ENCODE measurements around the gene IQCE. TPM values are rescaled to one million over a fixed set of nuclear protein-coding genes. Genes with fewer than 3 reads are reported as not detected.

The IQCE gene
- total RNA-seq, 1 experiment from 2014 or later = 35.8 TPM

GRCh38 chr7:2541291-2542010 is 17.3 kb upstream of the IQCE start:
- intact Hi-C loops (cut with micrococcal nuclease; ENCODE audit: unreplicated experiment) = loop anchor here (10.0 kb wide), 1 partner anchor 1697 kb away; no protein-coding TSS in a partner anchor
- no peaks in the 10 kb centered on the region for H3K79me2 ChIP-seq (ENCODE audit: low read depth)
- DNase-seq = no peak
- POLR2A ChIA-PET (ENCODE audit: unreplicated experiment) = interaction anchor here (0.8 kb wide), 1 partner anchor 1075 kb away, joined by 4 read pairs; no protein-coding TSS in a partner anchor
- H3K27me3 ChIP-seq (ENCODE audit: insufficient read depth, low read depth) = no peaks in the 10 kb centered on the region
- no peak overlapping the region for H3K27ac ChIP-seq
- no TSS peak for BruUV-seq (replicated peaks)
- TF ChIP-seq EZH2 (IDR thresholded peaks at IDR 0.05; ENCODE audit: low read depth) (no peak), CTCF (conservative IDR thresholded peaks at IDR 0.05) (no peak)
- H2AFZ ChIP-seq = no peak overlapping the region
- H3K4me3 ChIP-seq = no peak overlapping the region
- no peaks in the 10 kb centered on the region; the same call in 1 of the 2 replicates for H3F3A ChIP-seq (ENCODE audit: insufficient read depth, low read depth)
- H3K4me2 ChIP-seq = no peak overlapping the region
- H4K20me1 ChIP-seq (ENCODE audit: insufficient read depth) = no peaks in the 10 kb centered on the region
- CTCF ChIA-PET = no interaction called here
- H3K4me1 ChIP-seq (replicated peaks; ENCODE audit: insufficient read depth) = no peaks in the 10 kb centered on the region
- H3K9me2 ChIP-seq (ENCODE audit: insufficient read depth) = no peaks in the 10 kb centered on the region
- H3K9me3 ChIP-seq (ENCODE audit: insufficient read depth, low read depth) = no peaks in the 10 kb centered on the region
- H3K36me3 ChIP-seq (ENCODE audit: low read depth) = peaks cover 18% of the 10 kb centered on the region; the same call in 1 of the 2 replicates

GRCh38 chr7:2542011-2542915 is 16.5 kb upstream of the IQCE start:
- POLR2A ChIA-PET (ENCODE audit: unreplicated experiment) = no interaction called here
- CTCF ChIA-PET = no interaction called here
- intact Hi-C loops (cut with micrococcal nuclease; ENCODE audit: unreplicated experiment) = loop anchor here (10.0 kb wide), 1 partner anchor 1697 kb away; no protein-coding TSS in a partner anchor

More at GRCh38 chr7:2542011-2542915, 16.5 kb upstream of the IQCE start:
- no peak overlapping the region for H3K4me2 ChIP-seq
- no peaks in the 10 kb centered on the region for H3K79me2 ChIP-seq (ENCODE audit: low read depth)
- H3K27me3 ChIP-seq (ENCODE audit: insufficient read depth, low read depth) = no peaks in the 10 kb centered on the region
- TF ChIP-seq EZH2 (IDR thresholded peaks at IDR 0.05; ENCODE audit: low read depth) = no peak
- TF ChIP-seq CTCF (conservative IDR thresholded peaks at IDR 0.05) = no peak
- H3K36me3 ChIP-seq (ENCODE audit: low read depth) = peaks cover 18% of the 10 kb centered on the region; the same call in 1 of the 2 replicates
- H4K20me1 ChIP-seq (ENCODE audit: insufficient read depth) = no peaks in the 10 kb centered on the region
- H3K4me1 ChIP-seq (replicated peaks; ENCODE audit: insufficient read depth) = no peaks in the 10 kb centered on the region
- H3K27ac ChIP-seq = no peak overlapping the region
- H3F3A ChIP-seq (ENCODE audit: insufficient read depth, low read depth) = peaks cover 1% of the 10 kb centered on the region; the same call in 1 of the 2 replicates
- H2AFZ ChIP-seq = no peak overlapping the region
- no peak for DNase-seq
- H3K9me3 ChIP-seq (ENCODE audit: insufficient read depth, low read depth) = no peaks in the 10 kb centered on the region
- H3K4me3 ChIP-seq = no peak overlapping the region
- H3K9me2 ChIP-seq (ENCODE audit: insufficient read depth) = no peaks in the 10 kb centered on the region
- BruUV-seq (replicated peaks) = no TSS peak

Data from PC-9 (cell line).